Endometrial microvascular endothelial cells (primary cell): ENCODE measurements around the gene RFC2. TPM values are rescaled to one million over a fixed set of nuclear protein-coding genes. Genes with fewer than 3 reads are reported as not detected.
"Not testable (repeated sequence)": the region's sequence is repeated elsewhere in the genome, so short reads cannot be mapped to it uniquely, and the experiment has no call there.

ENCODE experiments used
- in situ Hi-C: cut with HindIII; loops from 2 replicates; pipeline ENCODE4 v1.10.0; 2017; ENCODE audit warnings: low sequenced_read_pairs, low pct_unique_long_range_greater_than_20kb; ENCODE audit errors: inconsistent ontology term
- total RNA-seq: library from RNA; depleted of rRNA; stranded (reverse); fragments of >200 nt; gene quantifications from one replicate; pipeline ENCODE4 v1.2.3, GENCODE V29; 2015; ENCODE audit errors: inconsistent ontology term

The RFC2 gene
- total RNA-seq, 1 donor from 2014 or later = 43.0 TPM

DNA sequence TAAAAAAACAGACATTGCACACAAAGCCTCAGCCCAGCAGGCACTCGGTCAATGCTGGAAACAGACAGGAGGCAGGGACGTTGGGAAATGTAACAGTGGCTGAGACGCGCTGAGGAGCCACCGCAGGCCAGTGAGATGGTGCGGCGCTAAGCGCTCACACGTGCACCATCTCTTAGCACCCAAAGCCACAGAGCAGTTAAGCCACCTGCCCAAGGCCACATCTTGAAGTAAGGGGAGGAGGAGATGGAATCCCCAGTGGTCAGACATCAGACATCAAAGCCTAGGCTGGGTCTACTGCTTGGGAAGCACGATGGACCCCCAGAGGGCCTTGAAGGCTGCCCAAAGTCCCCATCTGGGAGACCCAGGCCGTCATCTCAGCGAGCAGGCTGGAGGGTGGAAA, 28.8 kb downstream of the RFC2 start:
- in situ Hi-C loops = no loop called here

DNA sequence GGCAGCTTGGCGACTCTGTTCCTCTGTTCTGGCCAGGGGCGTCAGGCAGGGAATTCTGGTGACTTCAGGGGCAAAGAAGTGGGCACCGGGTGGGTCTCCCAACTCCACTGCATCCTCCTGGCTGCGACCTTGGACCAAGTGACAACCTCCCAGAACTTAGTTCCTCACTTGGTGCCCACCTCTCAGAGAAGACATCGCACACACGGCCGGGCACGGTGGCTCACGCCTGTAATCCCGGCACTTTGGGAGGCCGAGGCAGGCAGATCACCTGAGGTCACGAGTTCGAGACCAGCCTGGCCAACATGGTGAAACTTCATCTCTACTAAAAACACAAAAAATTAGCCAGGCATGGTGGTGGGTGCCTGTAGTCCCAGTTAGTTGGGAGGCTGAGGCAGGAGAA, 29.3 kb downstream of the RFC2 start:
- in situ Hi-C loops = not testable (repeated sequence)

DNA sequence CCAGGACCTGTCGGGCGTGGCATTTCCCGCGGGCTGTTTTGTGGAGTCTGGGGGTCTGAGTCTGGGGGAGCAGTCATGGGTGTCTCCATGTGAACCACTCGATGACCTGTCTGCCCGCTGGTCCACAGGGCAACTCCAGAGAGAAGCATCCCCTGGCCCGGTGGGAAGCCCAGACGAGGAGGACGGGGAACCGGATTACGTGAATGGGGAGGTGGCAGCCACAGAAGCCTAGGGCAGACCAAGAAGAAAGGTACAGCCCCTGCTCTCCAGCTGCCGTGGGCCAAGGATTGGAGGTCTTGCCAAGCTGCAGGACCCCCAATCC, 29.7 kb downstream of the RFC2 start:
- in situ Hi-C loops = no loop called here

DNA sequence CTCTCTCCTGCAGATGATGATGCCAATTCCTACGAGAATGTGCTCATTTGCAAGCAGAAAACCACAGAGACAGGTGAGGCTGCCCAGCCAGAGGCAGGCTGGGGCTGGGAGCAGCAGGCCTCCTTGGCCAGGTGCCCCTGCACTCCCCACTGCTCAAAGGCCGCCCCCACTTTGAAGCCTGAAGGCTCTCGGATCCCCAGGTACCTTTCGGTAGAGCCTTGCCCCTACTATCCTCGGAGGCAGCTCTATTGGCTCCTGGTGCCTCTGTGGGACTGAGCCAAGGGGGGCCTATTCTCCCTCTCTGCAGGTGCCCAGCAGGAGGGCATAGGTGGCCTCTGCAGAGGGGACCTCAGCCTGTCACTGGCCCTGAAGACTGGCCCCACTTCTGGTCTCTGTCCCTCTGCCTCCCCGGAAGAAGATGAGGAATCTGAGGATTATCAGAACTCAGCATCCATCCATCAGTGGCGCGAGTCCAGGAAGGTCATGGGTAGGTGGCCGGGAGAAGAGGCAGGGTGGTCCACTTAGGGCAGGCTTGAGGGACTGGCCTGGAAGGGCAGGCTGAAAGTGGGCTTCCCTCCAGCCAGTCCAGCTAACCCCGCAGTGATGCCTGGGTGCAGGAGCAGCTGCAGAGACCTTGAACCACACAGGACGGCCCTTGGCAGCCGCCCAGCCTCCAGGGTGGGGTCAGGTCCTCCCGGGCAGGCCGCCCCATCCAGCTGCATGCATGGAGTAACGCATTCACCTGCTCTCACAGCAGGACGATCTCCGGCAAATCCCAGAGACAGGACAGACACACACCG, 30.3 kb downstream of the RFC2 start:
- in situ Hi-C loops = no loop called here

DNA sequence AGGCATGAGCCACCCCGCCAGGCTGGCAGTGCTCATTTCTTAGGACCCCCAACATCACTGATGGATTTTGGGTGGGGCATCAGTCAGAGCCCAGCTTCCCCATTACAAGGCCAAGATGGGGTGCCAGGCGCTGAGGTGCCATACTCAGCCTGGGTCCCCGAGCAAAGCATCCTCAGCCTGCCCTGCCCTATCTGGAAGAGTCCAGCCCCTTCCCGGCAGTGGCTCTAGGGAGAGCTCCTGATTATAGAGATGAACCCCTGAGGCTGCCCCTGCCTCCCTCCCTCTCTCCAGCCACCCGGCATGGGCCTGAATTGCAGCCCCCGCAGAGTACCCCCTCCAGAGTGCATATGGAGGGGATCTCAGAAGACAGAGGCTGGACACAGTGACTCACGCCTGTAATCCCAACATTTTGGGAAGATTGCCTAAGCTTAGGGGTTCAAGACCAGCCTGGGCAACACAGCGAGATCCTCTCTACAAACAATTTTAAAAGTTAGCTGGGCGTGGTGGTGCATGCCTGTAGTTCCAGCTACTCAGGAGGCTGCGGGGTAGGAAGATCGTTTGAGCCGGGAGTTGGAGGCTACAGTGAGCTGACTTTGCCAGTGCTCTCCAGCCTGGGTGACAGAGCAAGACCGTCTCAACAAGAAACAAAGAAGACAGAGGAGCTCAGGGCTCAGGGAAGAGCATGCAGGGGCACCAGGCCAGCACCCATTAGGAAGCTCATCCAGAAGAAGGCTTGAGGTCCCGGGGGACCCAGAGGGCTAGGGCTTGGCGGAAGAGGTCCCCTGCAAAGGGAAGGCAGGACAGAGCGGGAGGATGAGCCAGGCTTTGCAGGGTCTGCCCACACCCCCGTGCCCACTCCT, 31.1 kb downstream of the RFC2 start:
- in situ Hi-C loops = no loop called here

DNA sequence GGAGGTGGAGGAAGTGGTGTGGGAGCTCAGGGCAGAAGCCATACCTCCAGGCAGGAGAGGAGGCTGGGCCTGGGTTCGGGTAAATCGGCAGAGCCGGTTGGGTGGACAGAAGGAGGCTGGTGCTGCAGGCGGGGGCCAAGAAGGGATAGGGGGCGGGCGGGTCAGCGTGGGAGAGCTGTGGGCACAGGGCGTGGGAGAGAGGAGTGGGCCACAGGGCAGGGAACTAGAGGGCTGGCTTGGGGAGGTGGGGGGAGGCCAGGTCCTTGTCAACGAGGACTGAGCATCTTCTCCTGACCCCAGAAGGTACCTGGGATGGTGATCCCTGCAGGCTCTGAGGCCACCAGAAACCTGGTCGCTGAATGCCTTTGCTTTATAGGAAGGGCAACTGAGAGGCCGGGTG, 32.5 kb downstream of the RFC2 start:
- in situ Hi-C loops = no loop called here

DNA sequence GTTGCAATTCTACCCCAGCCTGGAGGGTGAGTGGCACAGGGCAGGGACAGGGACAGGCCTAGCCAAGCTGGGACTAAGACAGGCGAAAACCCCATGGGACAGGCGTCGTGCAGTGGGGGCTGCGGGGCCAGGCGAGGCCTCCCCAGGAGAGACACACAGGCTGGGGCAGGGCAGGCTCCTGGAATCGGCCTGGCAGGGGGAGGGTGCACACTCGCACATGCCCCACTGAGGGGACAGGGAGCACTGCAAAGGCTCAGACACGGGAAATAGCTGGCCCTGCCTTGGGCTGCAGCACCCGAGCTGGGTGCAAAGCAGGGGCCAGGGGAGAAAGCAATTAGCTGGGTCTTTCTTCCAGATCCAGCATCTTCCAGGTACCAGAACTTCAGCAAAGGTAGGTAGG, 34.0 kb downstream of the RFC2 start:
- in situ Hi-C loops = no loop called here

DNA sequence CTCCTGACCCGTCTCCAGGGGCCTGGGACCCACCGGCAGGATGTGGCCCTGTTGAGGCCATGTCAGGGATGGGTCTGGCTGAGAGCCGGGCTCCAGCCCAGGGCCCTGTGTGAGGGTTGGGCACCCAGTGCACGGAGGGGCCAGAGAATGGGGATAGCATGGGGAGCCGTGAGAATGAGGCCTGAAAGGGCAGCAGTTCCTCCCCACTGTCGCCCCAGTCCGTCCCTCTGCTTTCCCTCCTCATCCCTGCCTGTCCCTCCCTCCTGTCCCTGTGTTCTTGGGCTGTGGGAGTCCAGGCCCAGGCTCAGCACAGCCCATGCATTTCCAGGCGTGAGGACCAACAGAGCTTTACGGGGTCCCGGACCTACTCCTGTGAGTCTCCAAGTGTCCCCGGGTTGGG, 34.8 kb downstream of the RFC2 start:
- in situ Hi-C loops = no loop called here

DNA sequence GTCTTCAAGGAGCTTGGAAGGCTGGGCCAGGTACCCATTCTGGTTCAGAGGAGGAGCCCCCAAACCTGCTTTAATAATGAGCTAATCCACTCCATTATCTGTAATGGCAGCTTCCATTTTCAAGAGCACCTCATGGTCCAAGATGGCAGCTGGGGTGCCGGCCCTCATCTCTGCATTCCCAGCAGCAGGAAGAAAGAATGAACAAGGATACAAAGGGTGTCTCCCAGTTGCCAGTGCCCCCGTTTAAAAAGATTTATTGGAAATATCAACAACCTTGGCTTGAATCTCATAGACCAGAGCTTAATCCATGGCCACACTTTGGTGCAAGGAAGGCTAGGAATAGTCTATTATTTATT, 35.9 kb downstream of the RFC2 start:
- in situ Hi-C loops = no loop called here

DNA sequence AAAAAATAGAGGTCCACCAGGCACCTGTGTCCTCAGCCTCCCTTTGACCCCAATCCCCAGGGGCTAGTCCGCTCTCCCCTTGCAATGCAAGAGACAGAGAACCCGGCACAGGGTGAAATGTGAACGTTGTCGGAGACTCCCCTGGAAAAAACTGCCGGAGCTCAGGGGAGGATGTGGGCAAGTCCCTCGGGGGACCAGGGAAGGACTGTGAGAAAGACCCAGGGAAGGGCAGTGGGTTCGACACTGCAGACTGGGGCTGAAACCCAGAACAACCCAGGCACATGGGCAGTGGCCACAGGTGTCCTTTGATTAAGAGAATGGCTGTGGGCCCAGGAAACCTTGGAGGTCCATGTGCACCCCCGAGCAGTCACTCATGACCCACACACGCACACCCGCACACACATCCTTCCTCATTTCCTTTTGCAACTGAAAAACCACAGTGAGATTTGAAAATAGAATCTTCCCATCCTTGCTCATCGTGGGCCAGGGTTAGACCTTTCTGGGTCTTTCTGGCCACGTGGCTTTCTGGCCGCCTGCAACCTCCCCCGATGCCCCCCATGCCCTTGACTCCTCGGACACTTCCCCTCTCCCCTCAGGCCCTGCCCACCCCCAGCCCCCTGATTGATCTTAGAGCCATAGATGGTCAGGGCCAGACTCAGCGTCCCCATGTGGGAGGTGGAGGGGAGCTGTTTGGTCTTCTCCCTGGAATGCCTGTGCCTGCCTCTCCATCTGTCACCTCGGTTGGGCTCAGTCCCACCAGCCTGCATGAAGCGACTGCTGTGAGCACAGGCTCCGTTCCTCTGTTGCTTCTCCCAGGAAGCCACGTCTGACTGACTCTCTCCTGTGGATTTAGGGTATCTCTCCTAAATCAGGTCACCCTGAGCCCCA, 36.5 kb downstream of the RFC2 start:
- in situ Hi-C loops = no loop called here

DNA sequence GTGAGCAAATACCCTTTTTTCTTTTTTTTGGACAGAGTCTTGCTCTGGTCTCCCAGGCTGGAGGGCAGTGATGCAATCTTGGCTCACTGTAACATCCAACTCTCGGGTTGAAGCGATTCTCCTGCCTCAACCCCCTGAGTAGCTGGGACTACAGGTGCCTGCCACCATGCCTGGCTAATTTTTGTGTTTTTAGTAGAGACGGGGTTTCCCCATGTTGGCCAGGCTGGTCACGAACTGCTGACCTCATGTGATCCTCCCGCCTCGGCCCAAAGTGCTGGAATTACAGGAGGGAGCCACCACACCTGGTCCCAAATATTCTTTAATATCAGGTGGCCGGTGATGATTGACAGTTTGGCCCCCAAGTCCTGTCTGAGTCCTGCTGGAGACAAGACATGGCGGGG, 37.8 kb downstream of the RFC2 start:
- in situ Hi-C loops = no loop called here

DNA sequence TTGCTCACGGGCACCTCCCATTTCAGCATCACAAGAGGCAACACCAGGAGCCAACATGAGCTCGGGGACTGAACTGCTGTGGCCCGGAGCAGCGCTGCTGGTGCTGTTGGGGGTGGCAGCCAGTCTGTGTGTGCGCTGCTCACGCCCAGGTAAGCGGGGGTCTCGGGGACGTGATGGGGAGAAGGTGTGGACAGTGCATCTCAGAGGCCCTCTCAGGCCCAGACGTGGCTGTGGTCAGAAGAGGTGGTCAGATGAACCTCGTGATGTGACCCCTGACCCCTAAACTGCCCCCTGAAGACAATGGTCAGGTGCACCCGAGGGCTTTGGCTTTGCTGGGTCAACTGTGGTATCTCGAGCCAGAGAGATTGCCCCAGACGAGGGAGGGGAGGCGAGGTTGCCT, 38.3 kb downstream of the RFC2 start:
- in situ Hi-C loops = no loop called here

DNA sequence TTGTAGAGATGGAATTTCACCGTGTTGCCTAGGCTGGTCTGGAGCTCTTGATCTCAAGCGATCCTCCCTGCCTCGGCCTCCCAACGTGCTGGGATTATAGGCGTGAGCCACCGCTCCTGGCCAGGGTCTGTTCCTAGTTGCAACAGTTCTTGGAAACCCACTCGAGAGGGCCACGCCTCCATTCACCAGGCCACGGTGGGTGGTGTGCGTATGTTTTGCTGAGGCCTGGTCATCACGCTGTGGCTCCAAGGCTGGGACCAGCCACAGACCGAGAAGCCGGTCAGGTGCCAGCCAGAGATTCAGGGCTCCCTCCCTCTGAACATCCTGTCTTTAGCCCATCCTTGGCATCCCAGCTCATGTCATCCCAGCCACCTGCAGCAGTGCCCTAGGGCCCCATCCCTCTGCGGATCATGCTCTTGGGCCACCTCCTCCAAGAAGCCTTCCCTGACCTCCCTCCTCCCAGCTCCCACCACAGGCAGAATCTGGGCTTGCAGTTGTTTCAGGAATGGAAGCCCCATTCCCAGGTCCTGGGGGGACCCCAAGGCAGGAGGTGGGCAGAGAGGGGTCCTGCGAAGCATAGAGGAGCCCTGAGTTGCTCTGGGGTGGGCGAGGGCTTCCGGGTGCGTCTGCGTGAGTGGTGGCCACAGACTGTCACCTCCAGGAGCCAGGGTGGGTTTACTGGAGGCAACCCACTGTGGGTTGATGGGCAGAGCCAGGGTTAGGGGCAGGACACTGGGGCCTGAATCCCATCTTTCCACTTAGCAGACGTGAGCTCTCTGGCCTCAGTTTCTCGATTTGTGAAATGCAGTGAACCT, 39.2 kb downstream of the RFC2 start:
- in situ Hi-C loops = no loop called here

DNA sequence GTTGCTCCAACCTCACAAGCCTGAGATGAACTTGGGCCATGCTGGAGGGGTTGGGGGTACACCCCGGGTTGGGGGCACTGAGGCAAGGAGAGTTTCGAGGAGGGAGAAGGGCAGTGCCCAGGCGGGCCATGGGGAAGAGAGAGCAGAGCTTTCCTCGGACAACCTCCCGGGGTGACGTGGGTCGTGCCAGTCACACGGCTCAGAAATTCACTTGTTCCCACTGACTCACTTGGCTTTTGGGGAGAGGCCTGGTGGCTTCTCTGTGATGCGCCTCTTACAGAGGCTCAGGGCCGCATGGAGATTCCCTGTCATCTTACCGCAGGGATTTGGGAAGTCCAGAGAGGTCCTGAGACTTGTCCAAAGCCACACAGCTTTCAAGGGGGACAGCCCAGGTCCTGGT, 41.5 kb downstream of the RFC2 start:
- in situ Hi-C loops = no loop called here

DNA sequence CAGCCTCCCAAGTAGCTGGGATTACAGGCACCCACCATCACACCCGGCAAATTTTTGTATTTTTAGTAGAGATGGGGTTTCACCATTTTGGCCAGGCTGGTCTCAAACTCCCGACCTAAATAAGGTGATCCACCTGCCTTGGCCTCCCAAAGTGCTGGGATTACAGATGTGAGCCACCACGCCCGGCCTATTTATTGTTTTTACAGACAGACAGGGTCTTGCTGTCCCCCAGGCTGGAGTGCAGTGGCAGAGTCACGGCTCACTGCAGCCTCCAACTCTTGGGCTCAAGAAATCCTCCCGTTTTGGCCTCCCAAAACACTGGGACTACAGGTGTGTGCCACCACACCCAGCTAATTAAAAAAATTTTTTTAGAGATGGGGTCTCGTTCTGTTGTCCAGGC, 46.0 kb downstream of the RFC2 start:
- in situ Hi-C loops = not testable (repeated sequence)

DNA sequence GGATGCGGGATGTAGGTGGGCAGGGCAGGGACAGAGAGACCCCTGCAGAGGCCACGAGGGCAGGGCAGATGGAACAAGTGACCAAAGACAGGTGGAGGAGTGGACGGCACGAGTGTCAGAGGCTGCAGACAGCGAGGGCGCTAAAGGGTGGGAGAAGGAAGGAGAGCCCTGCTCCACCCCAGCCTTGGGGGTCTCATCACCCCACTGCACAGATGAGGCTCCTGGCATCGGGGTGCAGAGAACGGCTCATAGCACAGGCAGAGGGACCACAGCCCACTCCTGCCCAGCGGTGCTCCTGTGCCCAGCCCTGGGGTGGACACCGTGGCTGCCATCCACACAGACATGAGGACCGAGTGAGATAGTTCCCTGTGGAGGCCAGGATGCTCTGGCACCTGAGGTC, 46.6 kb downstream of the RFC2 start:
- in situ Hi-C loops = no loop called here

DNA sequence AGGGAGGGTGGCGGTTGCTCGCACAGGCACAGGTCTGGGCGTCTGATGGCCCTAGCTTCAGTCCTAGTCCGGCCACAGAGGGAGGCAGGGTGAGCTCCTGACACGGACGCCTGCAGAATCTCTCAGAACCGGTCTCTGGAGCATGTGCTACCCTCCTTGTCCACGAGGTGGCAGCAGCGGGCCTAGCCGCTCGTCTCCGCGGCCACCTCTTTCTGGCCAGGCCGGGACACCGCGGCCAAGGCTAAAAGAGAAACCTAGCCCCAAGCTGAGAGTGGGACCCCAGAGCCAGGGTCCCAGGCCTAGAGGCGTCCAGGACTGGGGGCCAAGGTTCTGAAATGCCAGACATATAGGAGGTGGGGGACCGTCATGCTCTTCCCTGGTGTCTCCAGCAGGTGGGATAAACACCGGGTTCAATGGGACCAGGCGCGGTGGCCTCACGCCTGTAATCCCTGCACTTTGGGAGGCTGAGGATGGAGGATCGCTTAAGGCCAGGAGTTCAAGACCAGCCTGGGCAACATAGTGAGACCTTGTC, 47.5 kb downstream of the RFC2 start:
- in situ Hi-C loops = no loop called here

DNA sequence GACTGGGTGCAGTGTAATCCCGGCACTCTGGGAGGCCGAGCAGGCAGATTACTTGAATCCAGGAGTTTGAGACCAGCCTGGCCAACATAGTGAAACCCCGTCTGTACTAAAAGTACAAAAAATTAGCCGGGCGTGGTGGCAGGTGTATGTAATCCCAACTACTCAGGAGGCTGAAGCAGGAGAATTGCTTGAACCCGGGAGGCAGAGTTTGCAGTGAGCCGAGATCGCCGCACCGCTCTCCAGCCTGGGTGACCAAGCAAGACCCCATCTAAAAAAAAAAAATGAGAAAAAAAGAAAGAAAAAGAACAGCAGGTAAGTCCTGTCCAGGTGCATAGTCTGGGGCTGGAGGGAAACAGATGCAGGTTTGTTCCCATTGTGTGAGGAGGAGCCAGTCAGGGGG, 48.1 kb downstream of the RFC2 start:
- in situ Hi-C loops = not testable (repeated sequence)
